ENCODE results near the gene DYRK1A. TPM values are rescaled to one million over a fixed set of nuclear protein-coding genes. Genes with fewer than 3 reads are reported as not detected.
"Not testable (repeated sequence)": the region's sequence is repeated elsewhere in the genome, so short reads cannot be mapped to it uniquely, and the experiment has no call there.

The DYRK1A gene
- 316 TPM for total RNA-seq

- H3K4me1 ChIP-seq (ENCODE audit: insufficient read depth, low read length) = peaks cover 35% of the 10 kb centered on the region
- peak within 1 kb of the TSS; percentile 85 for H3K4me3 ChIP-seq (ENCODE audit: low read length)
- H3K9me3 ChIP-seq (ENCODE audit: low read depth, low read length) = no peaks in the 10 kb centered on the region
- no peaks in the 10 kb centered on the region for H3K27me3 ChIP-seq (ENCODE audit: insufficient read depth, low read length)
Observed at GRCh38 chr21:37366482-37367316, at the start of gene DYRK1A. Gene DYRK1A (plus strand): TSS chr21:37366773. CDS start chr21:37420375, 53,602 bp downstream.

GRCh38 chr21:37319551-37319950, 47.0 kb upstream of the DYRK1A start:
- Histone ChIP-seq H3K27me3 (ENCODE audit: insufficient read depth, low read length) (no peaks in the 10 kb centered on the region), H3K4me3 (ENCODE audit: low read length) (no peak overlapping the region), H3K4me1 (ENCODE audit: insufficient read depth, low read length) (no peaks in the 10 kb centered on the region), H3K9me3 (ENCODE audit: low read depth, low read length) (peaks cover 9% of the 10 kb centered on the region)

- Histone ChIP-seq H3K27me3 (ENCODE audit: insufficient read depth, low read length) (no peaks in the 10 kb centered on the region), H3K4me3 (ENCODE audit: low read length) (no peak overlapping the region), H3K4me1 (ENCODE audit: insufficient read depth, low read length) (no peaks in the 10 kb centered on the region), H3K9me3 (ENCODE audit: low read depth, low read length) (peaks cover 8% of the 10 kb centered on the region)
Observed at GRCh38 chr21:37322084-37322483, 44.5 kb upstream of the DYRK1A start.

GRCh38 chr21:37324558-37324957, 42.0 kb upstream of the DYRK1A start:
- H3K27me3 ChIP-seq (ENCODE audit: insufficient read depth, low read length) = no peaks in the 10 kb centered on the region
- H3K4me1 ChIP-seq (ENCODE audit: insufficient read depth, low read length) = no peaks in the 10 kb centered on the region
- H3K4me3 ChIP-seq (ENCODE audit: low read length) = no peak overlapping the region
- no peaks in the 10 kb centered on the region for H3K9me3 ChIP-seq (ENCODE audit: low read depth, low read length)

GRCh38 chr21:37328147-37328546, 38.4 kb upstream of the DYRK1A start:
- not testable (repeated sequence) for H3K4me1 ChIP-seq (ENCODE audit: insufficient read depth, low read length); H3K4me3 ChIP-seq (ENCODE audit: low read length); H3K9me3 ChIP-seq (ENCODE audit: low read depth, low read length); H3K27me3 ChIP-seq (ENCODE audit: insufficient read depth, low read length)

GRCh38 chr21:37331411-37331810, 35.2 kb upstream of the DYRK1A start:
- no peaks in the 10 kb centered on the region for H3K9me3 ChIP-seq (ENCODE audit: low read depth, low read length)
- no peak overlapping the region for H3K4me3 ChIP-seq (ENCODE audit: low read length)
- H3K4me1 ChIP-seq (ENCODE audit: insufficient read depth, low read length) = no peaks in the 10 kb centered on the region
- H3K27me3 ChIP-seq (ENCODE audit: insufficient read depth, low read length) = no peaks in the 10 kb centered on the region

GRCh38 chr21:37335053-37335452, 31.5 kb upstream of the DYRK1A start:
- no peaks in the 10 kb centered on the region for H3K27me3 ChIP-seq (ENCODE audit: insufficient read depth, low read length)
- H3K4me3 ChIP-seq (ENCODE audit: low read length) = no peak overlapping the region

GRCh38 chr21:37337179-37337578, 29.4 kb upstream of the DYRK1A start:
- Histone ChIP-seq H3K4me1 (ENCODE audit: insufficient read depth, low read length) (no peaks in the 10 kb centered on the region), H3K4me3 (ENCODE audit: low read length) (no peak overlapping the region), H3K27me3 (ENCODE audit: insufficient read depth, low read length) (no peaks in the 10 kb centered on the region), H3K9me3 (ENCODE audit: low read depth, low read length) (no peaks in the 10 kb centered on the region)

More at GRCh38 chr21:37335053-37335452, 31.5 kb upstream of the DYRK1A start:
- H3K4me1 ChIP-seq (ENCODE audit: insufficient read depth, low read length) = no peaks in the 10 kb centered on the region
- H3K9me3 ChIP-seq (ENCODE audit: low read depth, low read length) = no peaks in the 10 kb centered on the region

GRCh38 chr21:37337831-37338230, 28.7 kb upstream of the DYRK1A start:
- Histone ChIP-seq H3K4me1 (ENCODE audit: insufficient read depth, low read length) (no peaks in the 10 kb centered on the region), H3K27me3 (ENCODE audit: insufficient read depth, low read length) (no peaks in the 10 kb centered on the region), H3K4me3 (ENCODE audit: low read length) (no peak overlapping the region), H3K9me3 (ENCODE audit: low read depth, low read length) (no peaks in the 10 kb centered on the region)

- no peaks in the 10 kb centered on the region for H3K4me1 ChIP-seq (ENCODE audit: insufficient read depth, low read length)
- H3K9me3 ChIP-seq (ENCODE audit: low read depth, low read length) = no peaks in the 10 kb centered on the region
- H3K4me3 ChIP-seq (ENCODE audit: low read length) = no peak overlapping the region
- H3K27me3 ChIP-seq (ENCODE audit: insufficient read depth, low read length) = no peaks in the 10 kb centered on the region
Observed at GRCh38 chr21:37338671-37339551, 27.7 kb upstream of the DYRK1A start.

GRCh38 chr21:37339552-37339939, 27.0 kb upstream of the DYRK1A start:
- Histone ChIP-seq H3K9me3 (ENCODE audit: low read depth, low read length) (no peaks in the 10 kb centered on the region), H3K4me3 (ENCODE audit: low read length) (no peak overlapping the region), H3K27me3 (ENCODE audit: insufficient read depth, low read length) (no peaks in the 10 kb centered on the region), H3K4me1 (ENCODE audit: insufficient read depth, low read length) (no peaks in the 10 kb centered on the region)

GRCh38 chr21:37341254-37341960, 25.2 kb upstream of the DYRK1A start:
- Histone ChIP-seq H3K9me3 (ENCODE audit: low read depth, low read length) (no peaks in the 10 kb centered on the region), H3K4me1 (ENCODE audit: insufficient read depth, low read length) (no peaks in the 10 kb centered on the region), H3K27me3 (ENCODE audit: insufficient read depth, low read length) (no peaks in the 10 kb centered on the region), H3K4me3 (ENCODE audit: low read length) (no peak overlapping the region)

GRCh38 chr21:37342046-37342632, 24.4 kb upstream of the DYRK1A start:
- no peaks in the 10 kb centered on the region for H3K27me3 ChIP-seq (ENCODE audit: insufficient read depth, low read length)
- no peaks in the 10 kb centered on the region for H3K4me1 ChIP-seq (ENCODE audit: insufficient read depth, low read length)
- H3K9me3 ChIP-seq (ENCODE audit: low read depth, low read length) = peaks cover 4% of the 10 kb centered on the region
- H3K4me3 ChIP-seq (ENCODE audit: low read length) = no peak overlapping the region

GRCh38 chr21:37346841-37347430, 19.6 kb upstream of the DYRK1A start:
- H3K27me3 ChIP-seq (ENCODE audit: insufficient read depth, low read length) = peaks cover 3% of the 10 kb centered on the region
- H3K4me1 ChIP-seq (ENCODE audit: insufficient read depth, low read length) = no peaks in the 10 kb centered on the region
- H3K4me3 ChIP-seq (ENCODE audit: low read length) = no peak overlapping the region
- peaks cover 35% of the 10 kb centered on the region for H3K9me3 ChIP-seq (ENCODE audit: low read depth, low read length)
